HG02588 (cell line): ENCODE measurements around the gene MPZL2.

Experiments used
- ATAC-seq: cut with Tn5 transposase; IDR thresholded peaks from one replicate; pipeline ENCODE4 v1.9.1; 2021; ENCODE audit warnings: mild to moderate bottlenecking, moderate library complexity; ENCODE audit not compliant: unreplicated experiment

The MPZL2 gene

GRCh38 chr11:118283756-118284350, 19.8 kb upstream of the MPZL2 start:
- ATAC-seq, result no peak

GRCh38 chr11:118283037-118283636, 19.0 kb upstream of the MPZL2 start:
- ATAC-seq, result no peak

GRCh38 chr11:118282606-118283005, 18.5 kb upstream of the MPZL2 start:
- ATAC-seq, result no peak

GRCh38 chr11:118281284-118281683, 17.2 kb upstream of the MPZL2 start:
- ATAC-seq, result no peak

GRCh38 chr11:118277312-118277711, 13.2 kb upstream of the MPZL2 start:
- ATAC-seq, result no peak

- no peak for ATAC-seq
Measured at GRCh38 chr11:118276422-118276821, 12.3 kb upstream of the MPZL2 start.

GRCh38 chr11:118275176-118275575, 11.1 kb upstream of the MPZL2 start:
- ATAC-seq, result no peak

GRCh38 chr11:118274186-118274585, 10.1 kb upstream of the MPZL2 start:
- no peak for ATAC-seq

GRCh38 chr11:118272001-118272400, 7.9 kb upstream of the MPZL2 start:
- ATAC-seq, result no peak

GRCh38 chr11:118267486-118267885, 3.4 kb upstream of the MPZL2 start:
- no peak for ATAC-seq

GRCh38 chr11:118265954-118266353, 1.9 kb upstream of the MPZL2 start:
- no peak for ATAC-seq

- ATAC-seq, result no peak
Measured at GRCh38 chr11:118264569-118265465, 720 bp upstream of the MPZL2 start.

- ATAC-seq, result no peak
Measured at GRCh38 chr11:118263112-118263511, 985 bp downstream of the MPZL2 start.

GRCh38 chr11:118260353-118260752, 3.7 kb downstream of the MPZL2 start:
- no peak for ATAC-seq

GRCh38 chr11:118259138-118259537, 5.0 kb downstream of the MPZL2 start:
- ATAC-seq, result no peak

- ATAC-seq, result no peak
Measured at GRCh38 chr11:118258410-118258809, 5.7 kb downstream of the MPZL2 start.

- no peak for ATAC-seq
Measured at GRCh38 chr11:118252688-118253087, 11.4 kb downstream of the MPZL2 start.

- ATAC-seq, result peak; percentile 81
Measured at GRCh38 chr11:118251858-118252652, 12.0 kb downstream of the MPZL2 start, which contains the start of gene MPZL3. Gene MPZL3 (minus strand): TSS chr11:118252365. CDS start chr11:118252294, 71 bp downstream.

GRCh38 chr11:118247041-118247440, 17.1 kb downstream of the MPZL2 start:
- ATAC-seq, result no peak

- ATAC-seq, result no peak
Measured at GRCh38 chr11:118245936-118246562, 18.0 kb downstream of the MPZL2 start.
